Osteoblast (primary cell): ENCODE results near the gene TRHDE. TPM values are rescaled to one million over a fixed set of nuclear protein-coding genes. Genes with fewer than 3 reads are reported as not detected.
"Not testable (repeated sequence)": the region's sequence is repeated elsewhere in the genome, so short reads cannot be mapped to it uniquely, and the experiment has no call there.

Experiments
- DNase-seq: peaks from one replicate; pipeline ENCODE4 v3.0.0; 2011; ENCODE audit warnings: low spot score, mixed read lengths; ENCODE audit not compliant: insufficient read length; ENCODE audit errors: missing footprints
- H2AFZ ChIP-seq: 2 replicates; pipeline ENCODE4 v1.6.0; 2011; ENCODE audit warnings: mild to moderate bottlenecking, low read length
- H3K27ac ChIP-seq: 2 replicates; pipeline ENCODE4 v1.5.1; 2011; ENCODE audit warnings: mild to moderate bottlenecking, low read depth, low read length, moderate library complexity
- H3K27me3 ChIP-seq: 2 replicates; pipeline ENCODE4 v1.6.0; 2012; ENCODE audit warnings: mild to moderate bottlenecking, control low read depth, inconsistent platforms, low read length, moderate library complexity; ENCODE audit not compliant: insufficient read depth
- H3K36me3 ChIP-seq: 2 replicates; pipeline ENCODE4 v1.5.1; 2011; ENCODE audit warnings: mild to moderate bottlenecking, low read length, control low read depth, moderate library complexity; ENCODE audit not compliant: insufficient read depth
- H3K4me1 ChIP-seq: 2 replicates; pipeline ENCODE4 v1.5.1; 2011; ENCODE audit warnings: mild to moderate bottlenecking, low read length, control low read depth, moderate library complexity; ENCODE audit not compliant: insufficient read depth
- H3K4me2 ChIP-seq: 2 replicates; pipeline ENCODE4 v1.6.0; 2011; ENCODE audit warnings: mild to moderate bottlenecking, low read length; ENCODE audit not compliant: insufficient read depth
- H3K4me3 ChIP-seq: fragments of 200-600 bp; sonication (generic); 3 replicates; pipeline ENCODE4 v1.5.1; 2012; ENCODE audit warnings: mild to moderate bottlenecking, low read length, inconsistent platforms; ENCODE audit not compliant: insufficient read depth
- H3K79me2 ChIP-seq: 2 replicates; pipeline ENCODE4 v1.6.0; 2012; ENCODE audit warnings: mild to moderate bottlenecking, low read length, control low read depth, inconsistent platforms; ENCODE audit not compliant: insufficient read depth
- H3K9me3 ChIP-seq: 2 replicates; pipeline ENCODE4 v1.5.1; 2011; ENCODE audit warnings: low read depth, low read length, control low read depth
- H4K20me1 ChIP-seq: 2 replicates; pipeline ENCODE4 v1.6.0; 2012; ENCODE audit warnings: mild to moderate bottlenecking, low read length, control low read depth; ENCODE audit not compliant: insufficient read depth
- CTCF ChIP-seq: IDR thresholded peaks from 2 replicates; pipeline ENCODE4 v1.5.1; 2011; ENCODE audit warnings: mild to moderate bottlenecking, low read depth, low read length, moderate library complexity; ENCODE audit errors: extremely low read depth
- total RNA-seq: library from RNA; depleted of rRNA; stranded (reverse); fragments of >200 nt; gene quantifications from 2 replicates; pipeline ENCODE4 v1.2.3, GENCODE V29; 2012

TRHDE gene
- total RNA-seq, 1 donor: under 0.01 TPM

GRCh38 chr12:72511498-72511897 is 239.3 kb downstream of the TRHDE start:
- Histone ChIP-seq H3K9me3 (no peaks in the 10 kb centered on the region), H2AFZ (no peak overlapping the region), H3K4me3 (no peak overlapping the region), H3K4me2 (no peak overlapping the region), H3K36me3 (no peaks in the 10 kb centered on the region), H3K27ac (no peak overlapping the region), H4K20me1 (no peaks in the 10 kb centered on the region), H3K4me1 (no peaks in the 10 kb centered on the region), H3K79me2 (no peaks in the 10 kb centered on the region), H3K27me3 (no peaks in the 10 kb centered on the region)
- DNase-seq: no peak
- no peak for TF ChIP-seq CTCF

GRCh38 chr12:72511906-72512305 is 239.7 kb downstream of the TRHDE start:
- H4K20me1 ChIP-seq: no peaks in the 10 kb centered on the region
- no peak overlapping the region for H3K4me2 ChIP-seq
- H3K9me3 ChIP-seq: no peaks in the 10 kb centered on the region
- peak; percentile 27 for DNase-seq
- no peak for TF ChIP-seq CTCF
- no peak overlapping the region for H3K4me3 ChIP-seq
- no peaks in the 10 kb centered on the region for H3K27me3 ChIP-seq
- no peaks in the 10 kb centered on the region for H3K36me3 ChIP-seq
- no peaks in the 10 kb centered on the region for H3K79me2 ChIP-seq
- no peak overlapping the region for H2AFZ ChIP-seq
- no peaks in the 10 kb centered on the region for H3K4me1 ChIP-seq
- H3K27ac ChIP-seq: no peak overlapping the region

GRCh38 chr12:72520044-72520678 is 248.0 kb downstream of the TRHDE start:
- not testable (repeated sequence) for H3K4me2 ChIP-seq, H4K20me1 ChIP-seq, H3K79me2 ChIP-seq, H2AFZ ChIP-seq, H3K27ac ChIP-seq, H3K27me3 ChIP-seq, DNase-seq, H3K9me3 ChIP-seq, H3K36me3 ChIP-seq, H3K4me3 ChIP-seq, H3K4me1 ChIP-seq

GRCh38 chr12:72521326-72521725 is 249.2 kb downstream of the TRHDE start:
- no peak for TF ChIP-seq CTCF
- Histone ChIP-seq H3K4me3 (no peak overlapping the region), H3K4me1 (no peaks in the 10 kb centered on the region), H3K9me3 (no peaks in the 10 kb centered on the region), H3K27ac (no peak overlapping the region), H3K27me3 (no peaks in the 10 kb centered on the region), H3K79me2 (no peaks in the 10 kb centered on the region), H3K4me2 (no peak overlapping the region), H4K20me1 (no peaks in the 10 kb centered on the region), H2AFZ (no peak overlapping the region), H3K36me3 (no peaks in the 10 kb centered on the region)
- DNase-seq: peak; percentile 10
